Thymus (tissue), 11 donors: ENCODE results near the gene MRPS31. TPM values are rescaled to one million over a fixed set of nuclear protein-coding genes. Genes with fewer than 3 reads are reported as not detected.

Experiments
- DNase-seq, 9 donors: peaks; one replicate each; pipeline ENCODE4 v3.0.0-alpha.2; 2013; ENCODE audit warnings: low spot score in 9 of 9, low read depth in 6 of 9, missing footprints in 1 of 9
- H3K27ac ChIP-seq, 2 donors: one replicate each; pipeline ENCODE4 v1.5.1; 2013; ENCODE audit warnings: control low read depth in 1 of 2, low read depth in 1 of 2, low read length in 1 of 2, mild to moderate bottlenecking in 1 of 2, moderate library complexity in 1 of 2
- H3K27me3 ChIP-seq, 2 donors: one replicate each; pipeline ENCODE4 v1.5.1; 2013; ENCODE audit warnings: low read length in 1 of 2; ENCODE audit not compliant: control insufficient read depth in 2 of 2, insufficient read depth in 1 of 2
- H3K36me3 ChIP-seq, 2 donors: one replicate each; pipeline ENCODE4 v1.5.1; 2013; ENCODE audit warnings: low read length in 1 of 2, mild to moderate bottlenecking in 1 of 2, moderate library complexity in 1 of 2; ENCODE audit not compliant: control insufficient read depth in 2 of 2, insufficient read depth in 2 of 2
- H3K4me1 ChIP-seq, 2 donors: one replicate each; pipeline ENCODE4 v1.5.1; 2013; ENCODE audit warnings: low read length in 2 of 2; ENCODE audit not compliant: control insufficient read depth in 2 of 2, insufficient read depth in 2 of 2
- H3K4me3 ChIP-seq, 2 donors: one replicate each; pipeline ENCODE4 v1.5.1; 2013; ENCODE audit warnings: low read length in 2 of 2, control low read depth in 1 of 2, mild to moderate bottlenecking in 1 of 2
- H3K9me3 ChIP-seq, 2 donors: one replicate each; pipeline ENCODE4 v1.5.1; 2013; ENCODE audit warnings: low read length in 1 of 2, mild to moderate bottlenecking in 1 of 2; ENCODE audit not compliant: control insufficient read depth in 2 of 2, insufficient read depth in 1 of 2
- WGBS: extraction: QIAGEN DNeasy Blood & Tissue Kit; methylation state at CpG from one replicate; pipeline ENCODE4 v1.1.7; 2013; 5-methylcytosine and 5-hydroxymethylcytosine counted together
- polyA plus RNA-seq: library from polyadenylated mRNA; stranded (reverse); fragments of 200-250 nt; gene quantifications from one replicate; pipeline ENCODE4 v1.2.3, GENCODE V29; 2013
- total RNA-seq: library from RNA; stranded (reverse); fragments of 120-200 nt; gene quantifications from one replicate; pipeline ENCODE4 v1.2.4, GENCODE V29; 2013
- donor health status: healthy.

MRPS31 gene
- total and polyA plus RNA-seq, 2 donors, result 32.3 to 61.3 TPM

DNA sequence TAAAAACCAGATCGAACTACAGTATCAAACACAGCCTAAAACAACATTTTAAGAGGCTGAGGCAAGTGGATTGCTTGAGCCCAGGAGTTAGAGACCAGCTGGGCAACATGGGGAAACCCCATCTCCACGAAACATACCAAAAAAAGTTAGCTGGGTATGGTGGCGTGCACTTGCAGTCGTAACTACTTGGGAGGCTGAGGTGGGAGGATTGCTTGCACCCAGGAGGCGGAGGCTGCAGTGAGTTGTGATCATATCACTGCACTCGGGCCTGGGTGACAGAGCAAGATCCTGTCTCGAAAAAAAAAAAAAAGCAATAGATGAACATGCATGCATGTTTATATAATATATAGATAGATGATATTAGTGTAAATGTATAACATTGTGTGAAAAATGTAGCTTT is 5.2 kb upstream of the MRPS31 start:
- no peaks in the 10 kb centered on the region for H3K9me3 ChIP-seq
- H3K36me3 ChIP-seq, result no peaks in the 10 kb centered on the region
- peak overlapping the region; percentile 79 to 82 for H3K27ac ChIP-seq
- peaks cover 8 to 23% of the 10 kb centered on the region in 2 donors for H3K4me1 ChIP-seq
- DNase-seq, result no peak
- 82% methylated on average over 7 of the region's 7 CpGs for WGBS
- no peaks in the 10 kb centered on the region for H3K27me3 ChIP-seq
- H3K4me3 ChIP-seq, result no peak overlapping the region

DNA sequence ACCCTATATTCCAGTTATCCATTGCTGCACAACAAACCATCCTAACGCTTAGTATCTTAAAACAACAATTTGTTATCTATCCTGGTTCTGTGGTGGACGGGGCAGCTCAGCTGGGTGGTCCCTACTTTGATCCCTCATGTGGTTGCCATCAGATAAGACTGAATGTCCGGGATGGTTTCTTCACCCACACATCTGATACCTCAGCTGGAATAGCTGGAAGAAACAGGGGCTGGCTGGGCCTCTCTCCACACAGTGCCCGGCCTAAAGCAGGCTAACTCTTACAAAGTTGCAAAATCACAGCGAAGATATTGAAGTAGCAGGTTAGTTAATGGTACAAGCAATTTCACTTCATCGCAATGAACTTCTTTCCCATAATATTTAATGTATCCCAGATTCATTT is 3.7 kb upstream of the MRPS31 start:
- no peaks in the 10 kb centered on the region for H3K9me3 ChIP-seq
- peaks cover 15 to 32% of the 10 kb centered on the region in 2 donors for H3K4me1 ChIP-seq
- DNase-seq, result no peak
- H3K36me3 ChIP-seq, result no peaks in the 10 kb centered on the region
- H3K4me3 ChIP-seq, result no peak overlapping the region
- H3K27ac ChIP-seq, result no peak overlapping the region
- WGBS, result 97% methylated on average over 6 of the region's 6 CpGs
- H3K27me3 ChIP-seq, result no peaks in the 10 kb centered on the region

DNA sequence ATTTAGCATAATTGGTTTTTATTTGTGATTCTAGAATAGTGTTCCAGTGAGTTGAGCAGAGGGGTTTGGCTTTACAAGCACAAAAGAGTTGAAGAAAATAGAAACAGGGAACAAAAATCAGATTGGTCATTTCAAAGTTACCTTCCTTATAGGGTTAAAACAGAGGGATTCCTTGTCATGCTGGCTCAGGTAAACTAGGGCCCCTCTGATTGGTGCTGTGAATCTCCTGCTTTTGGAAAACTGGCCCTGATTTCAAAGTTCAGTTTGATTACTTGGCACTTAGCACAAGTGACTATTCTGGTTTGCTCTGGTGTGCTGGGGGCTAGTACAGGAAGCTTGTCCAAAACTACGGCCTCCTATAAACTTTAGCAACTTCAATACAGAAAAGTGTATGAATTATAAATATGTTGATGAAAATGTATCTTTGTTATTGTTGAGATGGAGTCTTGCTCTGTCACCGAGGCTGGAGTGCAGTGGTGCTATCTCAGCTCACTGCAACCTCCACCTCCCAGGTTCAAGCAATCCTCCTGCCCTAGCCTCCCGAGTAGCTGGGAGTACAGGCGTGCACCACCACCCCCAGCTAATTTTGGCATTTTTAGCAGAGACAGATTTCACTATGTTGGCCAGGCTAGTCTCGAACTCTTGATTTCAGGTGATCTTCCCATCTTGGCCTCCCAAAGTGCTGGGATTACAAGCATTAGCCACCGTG is 1.9 kb upstream of the MRPS31 start:
- Histone ChIP-seq H3K9me3 (no peaks in the 10 kb centered on the region), H3K4me1 (peaks cover 15 to 32% of the 10 kb centered on the region in 2 donors), H3K36me3 (no peaks in the 10 kb centered on the region), H3K4me3 (no peak overlapping the region), H3K27me3 (no peaks in the 10 kb centered on the region), H3K27ac (no peak overlapping the region)
- WGBS, result 97% methylated on average over 6 of the region's 6 CpGs
- no peak for DNase-seq

- H3K4me3 ChIP-seq, result peak overlapping the region; percentile 76 to 85
- under 1% methylated on average over 9 of the region's 9 CpGs for WGBS
- peaks cover 2 to 3% of the 10 kb centered on the region in 2 donors for H3K36me3 ChIP-seq
- H3K27me3 ChIP-seq, result no peaks in the 10 kb centered on the region
- H3K4me1 ChIP-seq, result peaks cover 7 to 14% of the 10 kb centered on the region in 2 donors
- H3K27ac ChIP-seq, result peak overlapping the region; percentile 91 to 98
- no peak for DNase-seq
- no peaks in the 10 kb centered on the region for H3K9me3 ChIP-seq
These were observed 419 bp downstream of the MRPS31 start for GRCh38 chr13:40770609-40770933.

DNA sequence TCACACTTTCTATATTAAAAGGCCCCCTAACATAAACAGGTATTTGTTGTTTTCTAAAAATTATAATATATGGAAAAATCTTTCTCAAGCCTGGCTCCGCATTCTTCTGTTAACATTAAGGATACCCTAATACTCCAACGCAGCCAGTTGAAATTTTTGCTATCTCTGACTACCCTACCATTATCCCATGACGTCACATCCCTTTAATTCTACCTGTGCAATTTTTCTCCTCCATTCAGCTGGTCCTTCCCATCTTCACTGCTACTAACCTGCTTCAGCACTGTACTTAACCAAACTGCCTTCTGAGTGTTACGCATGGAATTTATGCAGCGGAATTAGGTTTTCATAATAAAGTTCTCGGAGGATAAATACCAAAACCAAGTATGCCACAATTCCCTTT is 1.0 kb downstream of the MRPS31 start:
- H3K27ac ChIP-seq, result peak overlapping the region in 1 of 2 donors; percentile 91
- H3K4me1 ChIP-seq, result peaks cover 7 to 14% of the 10 kb centered on the region in 2 donors
- no peaks in the 10 kb centered on the region for H3K9me3 ChIP-seq
- no peak for DNase-seq
- H3K27me3 ChIP-seq, result no peaks in the 10 kb centered on the region
- 91% methylated on average over 6 of the region's 6 CpGs for WGBS
- peaks cover 3 to 5% of the 10 kb centered on the region in 2 donors for H3K36me3 ChIP-seq
- peak overlapping the region; percentile 76 to 85 for H3K4me3 ChIP-seq

DNA sequence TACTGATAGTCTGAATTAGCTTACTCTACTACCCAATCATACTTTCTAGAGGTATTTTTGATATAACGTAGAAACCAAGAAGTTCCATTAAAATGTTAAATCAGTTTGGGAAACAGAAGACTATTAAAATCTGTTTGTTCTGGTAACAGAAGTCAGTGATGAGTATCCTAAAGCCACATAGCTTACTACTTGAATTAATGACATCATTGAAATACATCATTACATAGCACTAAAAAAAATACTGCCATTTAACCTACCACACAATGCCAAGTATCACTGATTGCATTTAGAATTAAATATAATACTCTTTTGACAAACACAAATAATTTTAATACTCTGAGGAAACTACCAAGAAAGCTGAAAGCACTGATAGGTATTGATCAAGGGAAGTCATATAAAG is 5.4 kb downstream of the MRPS31 start:
- H3K4me1 ChIP-seq, result peaks cover 7 to 18% of the 10 kb centered on the region in 2 donors
- peaks cover 7 to 19% of the 10 kb centered on the region in 2 donors for H3K36me3 ChIP-seq
- 97% methylated on average over 1 of the region's 1 CpG for WGBS
- no peaks in the 10 kb centered on the region for H3K9me3 ChIP-seq
- H3K27ac ChIP-seq, result no peak overlapping the region
- H3K27me3 ChIP-seq, result no peaks in the 10 kb centered on the region
- DNase-seq, result no peak
- H3K4me3 ChIP-seq, result no peak overlapping the region

GRCh38 chr13:40764587-40765403 is 6.2 kb downstream of the MRPS31 start:
- Histone ChIP-seq H3K27ac (no peak overlapping the region), H3K27me3 (no peaks in the 10 kb centered on the region), H3K36me3 (peaks cover 7 to 19% of the 10 kb centered on the region in 2 donors), H3K9me3 (no peaks in the 10 kb centered on the region), H3K4me3 (no peak overlapping the region), H3K4me1 (peaks cover 1 to 11% of the 10 kb centered on the region in 2 donors)
- WGBS, result 88% methylated on average over 3 of the region's 3 CpGs
- DNase-seq, result peak in 1 of 9 donors; percentile 29

DNA sequence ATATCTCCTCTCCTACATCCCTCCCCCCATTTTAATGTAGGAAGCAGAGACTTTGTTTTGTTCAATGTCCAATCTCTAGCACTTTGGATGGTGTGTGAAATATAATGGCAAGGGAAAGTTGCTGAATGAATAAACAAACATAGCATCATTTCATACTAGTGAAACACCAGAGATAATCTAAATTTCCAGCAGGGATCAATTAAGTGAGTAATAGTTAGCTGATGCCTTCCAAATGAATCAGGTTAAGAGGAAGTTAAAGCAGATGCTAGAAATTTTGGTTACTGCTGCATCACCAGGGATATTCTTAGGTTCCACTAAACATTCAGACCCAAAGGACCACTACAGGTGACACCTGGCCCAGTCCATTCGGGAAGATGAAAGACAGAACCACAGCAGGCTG is 8.1 kb downstream of the MRPS31 start:
- Histone ChIP-seq H3K27me3 (no peaks in the 10 kb centered on the region), H3K4me1 (peaks cover 0 to 8% of the 10 kb centered on the region in 2 donors), H3K4me3 (no peak overlapping the region), H3K36me3 (peaks cover 11 to 26% of the 10 kb centered on the region in 2 donors), H3K9me3 (no peaks in the 10 kb centered on the region), H3K27ac (no peak overlapping the region)
- 95% methylated on average over 1 of the region's 1 CpG for WGBS
- no peak for DNase-seq

GRCh38 chr13:40758811-40759210 is 12.2 kb downstream of the MRPS31 start:
- no peak for DNase-seq
- H3K9me3 ChIP-seq, result no peaks in the 10 kb centered on the region
- H3K4me3 ChIP-seq, result no peak overlapping the region
- no peak overlapping the region for H3K27ac ChIP-seq
- H3K27me3 ChIP-seq, result no peaks in the 10 kb centered on the region
- H3K4me1 ChIP-seq, result peaks cover 0 to 7% of the 10 kb centered on the region in 2 donors
- peaks cover 19 to 37% of the 10 kb centered on the region in 2 donors for H3K36me3 ChIP-seq
- 97% methylated on average over 4 of the region's 4 CpGs for WGBS
